Measurements from ENCODE around the gene YAE1.

YAE1 gene

DNA sequence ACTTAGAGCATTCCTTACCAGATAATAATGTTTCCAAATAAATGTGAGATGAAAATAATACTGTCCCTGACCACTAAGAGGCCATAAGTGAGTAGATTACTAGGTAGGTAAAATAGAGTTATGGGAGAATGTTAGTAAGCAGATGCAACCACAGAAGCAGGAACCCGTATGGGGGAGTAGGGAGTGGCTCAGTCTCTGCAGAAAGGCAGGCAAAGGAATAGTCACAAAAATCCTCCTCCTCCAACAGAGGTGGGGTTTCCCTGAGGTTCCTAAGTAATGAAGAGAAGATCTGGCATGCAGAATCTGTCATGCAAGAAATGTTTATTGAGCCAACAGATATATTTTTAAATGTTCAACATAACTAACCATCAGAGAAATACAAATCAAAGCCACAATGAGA is 9.0 kb upstream of the YAE1 start:
- no peak for DNase-seq

- no peak for DNase-seq
These were observed 8.3 kb upstream of the YAE1 start for GRCh38 chr7:39557911-39558310.

DNA sequence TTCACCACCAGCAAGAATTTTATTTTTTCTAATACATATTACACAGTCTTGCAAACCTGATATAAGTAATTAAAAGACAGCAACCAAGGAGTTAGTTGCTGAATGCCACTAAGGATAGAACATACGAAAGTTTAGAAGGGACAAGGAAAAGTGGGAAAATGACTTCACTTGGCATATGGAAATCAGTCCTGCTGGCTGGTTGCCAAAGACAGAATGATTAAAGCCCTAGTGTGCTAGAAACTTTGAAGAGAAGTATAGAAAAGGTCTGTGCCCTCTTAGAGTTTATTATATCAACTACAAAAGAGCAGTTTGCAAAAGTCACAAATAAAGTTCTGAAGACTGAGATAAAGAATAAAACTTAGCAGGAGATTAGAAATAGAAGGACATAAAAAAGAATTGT is 5.8 kb upstream of the YAE1 start:
- DNase-seq, result no peak

GRCh38 chr7:39560997-39561396 is 5.2 kb upstream of the YAE1 start:
- DNase-seq, result no peak

DNA sequence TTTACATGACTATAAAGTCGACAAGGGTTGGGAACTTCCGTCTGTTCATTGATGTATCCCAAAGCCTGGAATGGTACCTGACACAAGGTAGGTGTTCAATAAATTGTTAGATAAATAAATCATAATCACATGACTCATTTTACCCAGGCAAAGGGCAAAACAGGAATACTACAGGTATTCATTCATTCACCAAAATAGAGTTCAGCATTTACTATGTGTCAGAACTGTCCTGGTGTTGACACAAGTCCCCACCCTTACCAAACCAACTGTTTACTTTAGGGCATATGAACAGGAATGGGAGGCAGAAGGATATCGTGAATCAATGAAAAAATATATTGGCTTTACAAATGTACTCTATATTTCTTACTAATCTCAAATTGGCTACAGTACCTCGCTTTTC is 666 bp upstream of the YAE1 start:
- no peak for DNase-seq

DNA sequence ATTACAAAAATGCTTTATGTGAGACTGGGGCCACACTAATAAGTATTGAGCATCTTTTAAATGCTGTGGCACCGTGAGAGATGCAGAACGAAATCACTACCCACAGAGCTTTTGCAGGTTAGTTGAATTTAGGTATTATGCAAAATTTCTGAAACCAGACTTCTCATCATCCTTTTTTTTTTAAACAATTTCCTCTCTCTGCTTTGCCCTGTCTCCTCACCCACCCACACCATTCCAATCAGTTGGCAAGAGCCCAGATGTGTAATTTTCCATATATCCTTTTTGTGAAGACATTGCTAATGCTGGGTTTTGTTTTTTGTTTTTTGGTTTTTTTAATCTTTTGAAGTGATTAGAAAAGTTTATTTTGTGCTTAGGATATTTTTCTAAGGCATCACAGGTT is 1.1 kb downstream of the YAE1 start:
- DNase-seq, result no peak

DNA sequence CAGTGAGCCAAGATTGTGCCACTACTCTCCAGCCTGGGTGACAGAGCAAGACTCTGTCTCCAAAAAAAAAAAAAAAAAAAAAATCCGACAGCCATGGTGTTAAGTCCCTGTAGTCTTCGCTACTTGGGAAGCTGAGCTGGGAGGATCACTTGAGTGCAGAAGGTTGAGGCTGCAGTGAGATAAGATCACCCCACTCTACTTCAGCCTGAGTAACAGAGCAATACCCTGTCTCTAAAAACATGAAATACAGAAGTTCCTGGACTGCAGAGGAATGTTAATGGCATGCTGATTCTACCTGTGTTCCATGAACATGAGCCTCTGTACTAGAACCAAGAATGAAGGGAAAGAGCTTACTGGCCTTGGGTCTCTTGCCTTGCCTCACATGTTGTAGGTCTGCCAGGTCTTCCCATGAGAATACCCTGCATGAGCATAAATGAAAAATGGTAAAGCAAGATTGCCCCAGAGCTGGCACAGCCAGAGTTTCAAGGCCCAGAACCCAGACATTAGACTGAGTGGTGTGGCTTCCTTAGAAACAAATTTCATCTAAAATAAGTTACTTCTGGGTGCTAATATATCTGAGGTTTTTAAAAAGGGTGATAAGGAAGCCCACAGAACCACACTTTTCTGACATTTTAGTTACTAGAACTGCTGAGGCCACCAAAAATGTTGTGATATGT is 8.6 kb downstream of the YAE1 start:
- peak in 1 of 5 experiments; percentile 15 for DNase-seq

GRCh38 chr7:39577229-39577874 is 11.1 kb downstream of the YAE1 start:
- no peak for DNase-seq

GRCh38 chr7:39580149-39580874 is 14.1 kb downstream of the YAE1 start:
- peak; percentile 24 to 86 (median 46) for DNase-seq

- no peak for DNase-seq
These were observed 16.3 kb downstream of the YAE1 start for GRCh38 chr7:39582536-39582935.

GRCh38 chr7:39583539-39583938 is 17.3 kb downstream of the YAE1 start:
- no peak for DNase-seq

GRCh38 chr7:39587393-39587792 is 21.2 kb downstream of the YAE1 start:
- DNase-seq, result no peak

GRCh38 chr7:39588416-39588815 is 22.2 kb downstream of the YAE1 start:
- DNase-seq, result no peak

DNA sequence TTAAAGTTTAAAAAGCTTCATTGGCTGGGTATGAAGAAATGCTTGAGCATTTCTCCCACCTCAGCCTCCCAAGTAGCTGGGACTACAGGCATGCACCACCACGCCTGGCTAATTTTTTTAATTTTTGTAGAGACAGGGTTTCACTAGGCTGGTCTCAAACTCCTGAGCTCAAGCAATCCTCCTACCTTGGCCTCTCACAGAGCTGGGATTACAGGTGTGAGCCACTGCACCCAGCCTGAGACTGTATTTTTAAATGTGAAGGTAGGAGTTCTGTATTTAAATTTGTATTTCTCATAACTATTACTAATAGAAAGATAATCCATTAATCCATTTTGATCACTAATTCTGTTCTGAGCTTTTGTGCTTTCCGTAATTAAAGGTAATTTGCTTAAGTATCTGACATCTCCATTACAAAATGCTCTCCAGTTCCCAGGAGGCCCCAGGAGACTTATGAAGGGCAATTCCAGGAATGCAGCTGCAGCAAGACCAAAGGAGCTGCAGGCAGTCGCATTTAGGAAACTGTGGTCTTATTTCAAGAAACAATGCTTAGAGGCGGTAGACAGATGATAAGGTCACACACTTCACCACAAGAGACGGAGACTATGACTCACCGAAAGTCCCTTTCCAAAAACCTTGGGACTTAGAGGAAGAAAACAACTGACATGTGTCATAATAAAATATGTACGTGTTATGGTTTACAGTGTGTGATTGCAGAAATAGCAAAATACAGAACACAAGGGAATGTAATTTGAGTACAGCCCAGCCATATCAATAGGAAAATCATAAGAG is 23.3 kb downstream of the YAE1 start:
- peak in 4 of 5 experiments; percentile 24 to 92 (median 47) for DNase-seq

GRCh38 chr7:39592586-39592985 is 26.4 kb downstream of the YAE1 start:
- DNase-seq, result peak in 1 of 5 experiments; percentile 35

DNA sequence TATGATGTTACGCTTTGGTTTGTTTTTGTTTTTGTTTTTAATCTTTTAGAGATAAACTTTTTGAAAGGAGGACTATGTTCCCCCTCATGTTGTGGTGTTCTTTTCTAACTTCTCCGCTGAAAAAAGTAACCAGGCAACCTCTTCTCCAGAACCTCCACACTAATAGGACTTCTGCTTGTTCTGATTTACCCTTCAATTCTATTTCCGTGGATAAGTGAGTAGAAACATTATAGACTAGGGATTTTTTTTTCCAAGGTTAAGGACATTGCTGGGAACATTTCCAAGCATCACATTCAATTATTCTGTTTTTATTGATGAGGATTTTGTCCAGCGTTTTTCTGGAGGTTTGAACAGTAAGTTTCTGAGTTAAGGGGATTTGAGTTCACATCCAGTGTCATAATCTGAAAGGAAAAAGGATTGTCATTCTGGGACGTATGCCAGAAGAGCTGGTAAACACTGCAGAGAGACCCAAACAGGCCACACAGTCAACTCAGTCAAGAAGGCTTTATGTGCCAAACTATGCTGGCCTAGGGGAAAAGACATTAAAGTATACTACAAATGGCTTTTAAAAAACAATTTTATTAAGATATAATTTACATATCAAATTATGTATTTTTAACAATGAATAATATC is 28.9 kb downstream of the YAE1 start:
- DNase-seq, result no peak

DNA sequence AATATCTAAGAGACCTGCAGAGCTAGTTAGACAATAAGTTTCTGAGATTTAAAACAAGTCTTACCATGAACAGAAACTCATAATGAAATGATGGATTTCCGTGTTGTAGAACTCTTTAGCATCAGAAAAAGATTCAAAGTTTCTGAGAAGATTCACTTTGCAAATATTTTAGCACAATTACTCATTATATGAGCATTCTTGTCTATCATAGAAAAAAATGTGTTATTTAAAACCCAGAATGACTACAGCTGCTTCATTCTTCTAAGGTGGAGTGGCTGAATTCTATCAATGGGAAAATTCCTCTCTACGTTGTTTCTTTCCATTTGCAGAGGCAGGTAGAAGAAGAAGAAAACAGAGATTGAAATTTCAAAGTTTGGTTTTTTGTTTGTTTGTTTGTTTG is 36.1 kb downstream of the YAE1 start:
- DNase-seq, result no peak

DNA sequence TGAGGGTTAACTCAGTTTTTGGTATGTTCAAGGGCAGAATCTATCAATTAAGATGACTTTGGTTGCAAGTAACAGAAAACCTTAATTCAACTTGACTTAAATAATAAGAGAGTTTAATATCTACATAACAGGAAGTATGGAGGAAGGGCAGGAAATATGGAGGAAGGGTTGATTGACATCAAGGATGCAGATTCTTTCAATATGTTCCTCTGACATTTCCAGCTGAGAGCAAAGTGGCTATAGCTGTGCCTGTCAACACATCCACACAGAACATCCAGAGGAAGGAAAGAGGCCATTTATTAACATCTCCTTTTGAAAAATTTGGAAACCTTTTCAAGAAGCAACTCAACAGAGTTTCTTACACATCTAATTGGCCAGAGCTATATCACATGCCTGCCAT is 37.7 kb downstream of the YAE1 start:
- no peak for DNase-seq

GRCh38 chr7:39605087-39605486 is 38.9 kb downstream of the YAE1 start:
- DNase-seq, result no peak

GRCh38 chr7:39606352-39606751 is 40.1 kb downstream of the YAE1 start:
- DNase-seq, result no peak

GRCh38 chr7:39606941-39607340 is 40.7 kb downstream of the YAE1 start:
- no peak for DNase-seq

- no peak for DNase-seq
These were observed 41.7 kb downstream of the YAE1 start for GRCh38 chr7:39607865-39608264.

- DNase-seq, result no peak
These were observed 42.1 kb downstream of the YAE1 start for GRCh38 chr7:39608278-39608677.

Data from T-helper 2 cell (primary cell).